HG02588 (cell line): ENCODE data around the gene SLC19A1.
"Not testable (repeated sequence)": the region's sequence is repeated elsewhere in the genome, so short reads cannot be mapped to it uniquely, and the experiment has no call there.

Source experiments
- ATAC-seq: cut with Tn5 transposase; IDR thresholded peaks from one replicate; pipeline ENCODE4 v1.9.1; 2021; ENCODE audit warnings: mild to moderate bottlenecking, moderate library complexity; ENCODE audit not compliant: unreplicated experiment

The SLC19A1 gene

GRCh38 chr21:45508607-45509565 lies 33.4 kb downstream of the SLC19A1 start:
- no peak for ATAC-seq

GRCh38 chr21:45507888-45508508 lies 34.2 kb downstream of the SLC19A1 start:
- ATAC-seq, result no peak

- ATAC-seq, result no peak
Measured at GRCh38 chr21:45507523-45507875, 34.7 kb downstream of the SLC19A1 start.

- ATAC-seq, result no peak
Measured at GRCh38 chr21:45506836-45507522, 35.3 kb downstream of the SLC19A1 start.

GRCh38 chr21:45506241-45506817 lies 35.9 kb downstream of the SLC19A1 start:
- no peak for ATAC-seq

- ATAC-seq, result no peak
Measured at GRCh38 chr21:45505416-45506021, 36.7 kb downstream of the SLC19A1 start.

- ATAC-seq, result no peak
Measured at GRCh38 chr21:45504516-45505415, 37.5 kb downstream of the SLC19A1 start.

- ATAC-seq, result no peak
Measured at GRCh38 chr21:45504021-45504515, 38.2 kb downstream of the SLC19A1 start.

- ATAC-seq, result not testable (repeated sequence)
Measured at GRCh38 chr21:45503226-45503625, 39.0 kb downstream of the SLC19A1 start.

- ATAC-seq, result no peak
Measured at GRCh38 chr21:45502600-45502999, 39.6 kb downstream of the SLC19A1 start.

- ATAC-seq, result no peak
Measured at GRCh38 chr21:45502006-45502345, 40.3 kb downstream of the SLC19A1 start.

- ATAC-seq, result not testable (repeated sequence)
Measured at GRCh38 chr21:45501081-45502005, 40.9 kb downstream of the SLC19A1 start.

GRCh38 chr21:45499970-45500577 lies 42.2 kb downstream of the SLC19A1 start:
- no peak for ATAC-seq

GRCh38 chr21:45499201-45499750 lies 43.0 kb downstream of the SLC19A1 start:
- ATAC-seq, result no peak

GRCh38 chr21:45498646-45499000 lies 43.6 kb downstream of the SLC19A1 start:
- ATAC-seq, result no peak

GRCh38 chr21:45497846-45498645 lies 44.2 kb downstream of the SLC19A1 start:
- ATAC-seq, result no peak
